ENCODE data around the gene CEP55. TPM values are rescaled to one million over a fixed set of nuclear protein-coding genes. Genes with fewer than 3 reads are reported as not detected.

The CEP55 gene
- total and polyA plus RNA-seq, 9 of the 15 experiments (the other 6 are each of a cell fraction or from before 2014, with no cell fraction given) = 4.4 to 32.5 (median 18.1) TPM

DNA sequence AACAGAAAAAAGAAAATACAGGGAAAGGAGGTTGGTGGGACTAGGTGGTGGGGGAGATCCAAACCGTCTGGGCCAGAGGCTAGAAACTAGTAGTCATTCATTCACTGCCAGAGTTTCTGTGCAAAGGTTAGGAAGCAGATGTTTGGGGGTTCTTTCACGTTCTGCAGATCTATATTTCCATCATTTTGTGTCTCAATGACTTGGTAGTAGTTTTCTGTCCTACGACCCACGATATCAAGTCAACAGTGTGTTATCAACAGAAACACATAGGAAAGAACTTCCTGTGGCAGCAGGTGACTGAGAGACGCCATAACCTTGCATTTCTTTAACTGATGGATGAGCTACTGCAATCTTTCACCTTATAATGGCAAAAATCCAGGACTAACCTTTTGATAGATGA is 1.8 kb downstream of the CEP55 start:
- WGBS (ENCODE audit: insufficient coverage, low coverage, missing lambda C conversion rate) = 7% methylated on average over 5 of the region's 5 CpGs

More for the DNA sequence above, 1.8 kb downstream of the CEP55 start:
- H3K79me2 ChIP-seq (ENCODE audit: control insufficient read depth, insufficient read depth, low read length) = peaks cover 9% of the 10 kb centered on the region
- peak; percentile 19 for FAIRE-seq
- intact Hi-C loops (cut with micrococcal nuclease) (no loop called here), in situ Hi-C loops (cut with MboI) (no loop called here)
- 0 out of 4 replicates have a peak, but pooled peaks of 1 of the 2 experiments have one; percentile 9 for TF ChIP-seq KDM1A (IDR thresholded peaks at IDR 0.05)
- TF ChIP-seq ARID1B (IDR thresholded peaks at IDR 0.05) = 0 out of 2 replicates have a peak, but pooled peaks have one; percentile 40
- 0 out of 2 replicates have a peak, but pooled peaks have one; percentile 42 for TF ChIP-seq CBFA2T2 (conservative IDR thresholded peaks at IDR 0.05)
- TF ChIP-seq, protein P1, sequence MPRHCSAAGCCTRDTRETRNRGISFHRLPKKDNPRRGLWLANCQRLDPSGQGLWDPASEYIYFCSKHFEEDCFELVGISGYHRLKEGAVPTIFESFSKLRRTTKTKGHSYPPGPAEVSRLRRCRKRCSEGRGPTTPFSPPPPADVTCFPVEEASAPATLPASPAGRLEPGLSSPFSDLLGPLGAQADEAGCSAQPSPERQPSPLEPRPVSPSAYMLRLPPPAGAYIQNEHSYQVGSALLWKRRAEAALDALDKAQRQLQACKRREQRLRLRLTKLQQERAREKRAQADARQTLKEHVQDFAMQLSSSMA (CRISPR knock-in tag; IDR thresholded peaks at IDR 0.05) = no peak
- 0 out of 4 replicates have a peak, but pooled peaks of 1 of the 2 experiments have one; percentile 8 for TF ChIP-seq RCOR1 (IDR thresholded peaks at IDR 0.05; ENCODE audit: borderline replicate concordance in 1 of 2, low read depth in 2 of 2, low read length in 2 of 2)
- peak; percentile 47 for TF ChIP-seq TEAD4 (IDR thresholded peaks at IDR 0.05; ENCODE audit: low read length)
- TF ChIP-seq TEAD4 (CRISPR knock-in tag; IDR thresholded peaks at IDR 0.05; ENCODE audit: borderline replicate concordance) = no peak
- TF ChIP-seq TCF3 (CRISPR knock-in tag; IDR thresholded peaks at IDR 0.05) = peak; percentile 24; the same call in 1 of the 2 replicates
- TF ChIP-seq ZNF584 (CRISPR knock-in tag; IDR thresholded peaks at IDR 0.05; ENCODE audit: low read depth) = no peak
- TF ChIP-seq DPF2 (IDR thresholded peaks at IDR 0.05) = no peak
- TF ChIP-seq ZNF449 (CRISPR knock-in tag; IDR thresholded peaks at IDR 0.05) = no peak
- TF ChIP-seq CBFA2T3 (IDR thresholded peaks at IDR 0.05) = peak; percentile 74
- 0 out of 3 replicates have a peak overlapping the region, but pooled peaks have one; percentile 2 for H3K27ac ChIP-seq (ENCODE audit: extremely low read depth, low read depth, low read length)
- TSS peak; percentile 43 for BruUV-seq (replicated peaks)
- H4K20me1 ChIP-seq (replicated peaks; ENCODE audit: control insufficient read depth, insufficient read depth, low read length) = 0 out of 2 replicates have a peak, but pooled peaks cover 6% of the 10 kb centered on the region
- H3K9me1 ChIP-seq (ENCODE audit: control insufficient read depth, insufficient read depth, low read length) = no peaks in the 10 kb centered on the region
- ChIA-PET CTCF (ENCODE audit: low intra/inter-chr PET ratio) (no interaction called here), POLR2A (no interaction called here)
- H3K36me3 ChIP-seq (ENCODE audit: control insufficient read depth, insufficient read depth, low read length) = peaks cover 12% of the 10 kb centered on the region; the same call in 1 of the 3 replicates
- H3K4me2 ChIP-seq (ENCODE audit: insufficient read depth, low read length) = peak overlapping the region; percentile 39
- no peak overlapping the region for H3K9ac ChIP-seq (ENCODE audit: insufficient read depth in 1 of 2, low read depth in 2 of 2, low read length in 2 of 2)
- H2AFZ ChIP-seq (ENCODE audit: low read depth, low read length) = peak overlapping the region; percentile 2; the same call in 1 of the 2 replicates
- ATAC-seq = no peak
- peak in 3 of 4 experiments; percentile 5 to 34 (median 9) for DNase-seq (ENCODE audit: extremely low read depth in 1 of 4, low spot score in 3 of 4)
- H3K4me1 ChIP-seq (replicated peaks in 1 of 2; ENCODE audit: control insufficient read depth in 2 of 2, insufficient read depth in 2 of 2, low read length in 2 of 2) = peaks cover 4 to 7% of the 10 kb centered on the region in 2 experiments; a peak in 4 of 5 replicates
- peaks cover 0 to 4% of the 10 kb centered on the region in 2 experiments; a peak in 1 of 5 replicates for H3K27me3 ChIP-seq (ENCODE audit: control insufficient read depth in 2 of 2, insufficient read depth in 2 of 2, low read length in 2 of 2)
- H3K9me3 ChIP-seq (replicated peaks; ENCODE audit: control insufficient read depth, insufficient read depth, low read depth, low read length) = no peaks in the 10 kb centered on the region
- no peak overlapping the region for H3K4me3 ChIP-seq

All from K562 (cell line).